Activated CD8-positive, alpha-beta memory T cell treated with anti-CD3 and anti-CD28 coated beads, Interleukin-2, amount 50 U/mL, for 1 hour (primary cell): ENCODE results near the gene NFIB.

ENCODE experiments used
- DNase-seq: peaks from one replicate; pipeline ENCODE4 v3.0.0-alpha.2; 2020; ENCODE audit errors: extremely low read depth

NFIB gene

DNA sequence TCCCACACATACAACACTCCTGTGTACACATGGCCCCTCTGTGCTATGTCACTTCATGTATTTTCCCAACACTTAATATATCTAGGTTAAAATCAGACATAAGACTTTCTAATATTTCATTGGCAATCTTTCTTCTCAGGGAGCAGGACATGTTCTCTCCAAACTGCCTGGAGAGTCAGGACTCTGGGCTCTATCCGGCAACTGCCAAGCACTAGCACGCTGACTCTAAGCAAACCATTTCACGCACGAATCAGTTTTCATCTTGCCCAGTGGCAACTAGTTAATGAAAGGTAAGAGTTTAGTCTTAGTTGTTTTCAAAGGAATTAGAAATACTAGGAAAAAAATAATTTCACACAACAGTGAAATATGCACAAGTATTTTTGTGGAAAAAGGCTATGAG lies 124.8 kb downstream of the NFIB start:
- no peak for DNase-seq

- no peak for DNase-seq
Measured at GRCh38 chr9:14188538-14188937, 125.4 kb downstream of the NFIB start.

DNA sequence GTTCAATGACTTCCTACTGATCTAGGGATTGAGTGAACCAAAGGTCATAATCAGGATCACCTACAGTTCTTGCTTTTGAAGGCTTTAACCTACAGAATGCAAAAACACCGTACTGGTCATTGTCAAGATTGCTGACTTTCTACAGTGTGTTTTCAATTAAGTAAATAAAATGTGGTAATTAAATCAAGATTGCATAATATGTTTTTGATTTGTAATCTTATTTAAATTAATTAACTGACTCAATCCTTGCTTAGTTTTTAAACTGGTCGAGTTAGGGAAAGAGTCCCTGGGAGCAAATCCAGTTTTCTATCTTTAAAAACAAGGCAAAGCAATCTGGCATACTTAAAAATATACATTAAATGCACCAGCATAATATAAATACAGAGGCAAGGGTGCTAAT lies 125.9 kb downstream of the NFIB start:
- no peak for DNase-seq

GRCh38 chr9:14186096-14186495 lies 127.8 kb downstream of the NFIB start:
- no peak for DNase-seq

DNA sequence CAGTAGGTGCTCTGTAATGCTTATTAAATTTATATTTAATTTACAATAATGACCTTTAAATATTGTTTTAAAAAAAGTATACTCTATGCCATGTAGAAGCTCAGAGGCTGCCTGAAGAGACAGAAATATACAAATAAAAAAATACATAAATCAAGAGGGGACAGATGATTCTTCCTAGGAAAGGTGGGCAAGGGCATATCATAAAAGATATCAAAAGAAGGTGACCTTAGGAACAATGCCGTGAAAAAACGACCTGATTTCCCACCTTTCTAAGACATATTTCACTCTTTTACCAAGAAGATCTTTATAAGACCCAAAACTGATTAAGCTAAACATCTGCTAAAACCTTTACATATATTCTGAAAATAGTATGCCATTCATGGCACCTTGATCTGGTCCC lies 128.9 kb downstream of the NFIB start:
- DNase-seq: no peak

- no peak for DNase-seq
Measured at GRCh38 chr9:14183001-14183400, 130.9 kb downstream of the NFIB start.

DNA sequence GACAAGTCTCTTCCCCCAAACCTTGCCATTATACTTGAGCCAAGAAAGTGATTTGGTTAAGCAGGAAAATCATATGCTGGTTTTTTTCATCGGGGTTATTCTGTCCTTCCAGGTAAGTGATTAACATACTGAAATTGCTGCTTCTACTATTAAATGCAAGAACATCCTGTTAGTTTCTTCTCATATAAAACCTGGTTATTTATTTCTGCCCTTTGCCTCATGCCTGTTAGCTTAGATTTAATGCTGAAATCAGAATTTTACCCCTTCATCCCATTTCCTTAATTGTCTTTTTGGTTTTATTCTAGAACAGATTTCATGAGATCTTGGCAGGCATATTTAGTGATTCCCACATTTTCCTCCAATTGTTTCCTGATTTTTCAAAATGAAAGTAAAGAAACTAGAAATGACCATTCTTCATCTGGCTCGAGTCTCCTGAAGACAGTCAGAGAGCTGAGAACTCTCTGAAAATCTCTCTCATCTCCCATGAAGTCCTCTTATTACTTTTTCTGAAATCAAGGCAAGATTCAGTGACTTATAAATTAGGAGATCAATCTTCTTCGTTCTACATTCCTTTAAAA lies 132.9 kb downstream of the NFIB start:
- no peak for DNase-seq

DNA sequence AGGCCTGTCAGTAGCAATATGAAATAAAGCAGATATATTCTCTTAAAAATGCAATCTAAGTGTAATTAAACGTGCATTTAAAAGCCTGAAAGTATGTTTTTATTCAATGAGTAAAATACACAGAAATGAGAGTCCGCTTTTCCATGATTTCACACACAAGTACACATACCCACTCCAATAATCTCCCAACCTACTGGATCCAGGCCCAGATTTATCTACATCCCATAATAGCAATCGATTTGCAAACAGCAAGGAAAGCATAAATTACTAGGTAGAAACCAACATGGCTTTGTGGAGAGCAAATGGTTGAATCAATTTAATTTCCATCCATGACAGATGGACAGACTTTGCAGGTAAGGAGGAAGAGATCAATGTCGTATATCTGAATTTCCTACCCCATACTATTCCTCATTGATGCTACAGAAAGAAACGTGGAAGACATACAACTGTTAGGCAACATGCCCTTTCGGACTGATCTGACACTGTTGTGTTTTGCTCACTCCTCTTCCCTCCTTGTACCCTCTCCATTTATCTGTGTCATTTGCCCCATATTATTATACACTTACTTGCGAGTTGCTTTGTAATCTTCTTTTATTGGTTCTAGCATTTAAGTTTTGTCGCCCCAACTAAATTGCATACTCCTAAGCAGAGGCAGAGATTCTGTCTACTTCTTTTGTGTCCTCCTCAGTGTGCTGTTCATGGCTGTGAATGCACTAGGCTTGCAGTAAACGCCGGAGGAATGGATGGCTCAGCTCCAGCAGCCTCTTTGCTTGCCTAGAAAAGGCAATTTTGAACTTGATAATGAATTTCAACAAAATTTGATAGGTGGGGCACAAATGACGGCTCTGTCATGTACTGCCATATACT lies 133.6 kb downstream of the NFIB start:
- DNase-seq: no peak

DNA sequence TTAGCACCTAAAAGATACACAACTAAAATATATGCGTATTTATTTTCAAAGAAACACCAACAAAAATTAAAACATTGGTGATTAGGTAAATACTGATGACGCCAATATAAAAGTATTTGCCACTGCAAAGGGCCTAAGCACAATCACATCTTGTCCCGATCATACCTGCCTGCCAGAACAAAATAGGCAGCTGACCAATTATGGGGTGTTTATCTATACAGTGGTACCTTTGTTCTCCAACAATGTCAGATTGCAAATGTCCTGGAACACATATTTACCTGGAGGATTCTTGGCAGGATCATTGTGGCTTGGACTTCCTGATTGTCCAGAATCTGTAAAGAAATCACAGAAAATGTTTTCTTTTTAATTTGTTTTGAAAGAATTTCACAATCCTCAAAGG lies 134.5 kb downstream of the NFIB start:
- no peak for DNase-seq

DNA sequence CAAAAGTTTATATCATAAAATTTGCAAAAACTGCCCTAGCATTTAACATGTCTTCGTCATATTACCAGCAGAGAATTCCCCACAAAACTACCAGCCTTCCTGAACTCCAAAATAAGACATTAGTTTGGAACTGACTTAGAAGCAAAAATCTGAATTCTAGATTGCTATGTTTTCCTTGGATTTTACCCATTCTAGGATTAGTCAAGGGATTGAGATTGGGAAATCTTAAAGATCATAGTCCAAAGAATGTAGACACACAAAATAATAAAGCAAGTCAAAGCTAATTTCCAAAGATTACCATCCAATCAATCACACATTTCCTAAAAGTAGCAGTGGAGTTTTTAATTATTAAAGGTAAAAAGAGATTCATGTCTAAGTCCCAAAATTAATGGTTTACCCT lies 138.2 kb downstream of the NFIB start:
- DNase-seq: no peak

- no peak for DNase-seq
Measured at GRCh38 chr9:14173713-14174112, 140.2 kb downstream of the NFIB start.

- no peak for DNase-seq
Measured at GRCh38 chr9:14170973-14171596, 142.9 kb downstream of the NFIB start.

DNA sequence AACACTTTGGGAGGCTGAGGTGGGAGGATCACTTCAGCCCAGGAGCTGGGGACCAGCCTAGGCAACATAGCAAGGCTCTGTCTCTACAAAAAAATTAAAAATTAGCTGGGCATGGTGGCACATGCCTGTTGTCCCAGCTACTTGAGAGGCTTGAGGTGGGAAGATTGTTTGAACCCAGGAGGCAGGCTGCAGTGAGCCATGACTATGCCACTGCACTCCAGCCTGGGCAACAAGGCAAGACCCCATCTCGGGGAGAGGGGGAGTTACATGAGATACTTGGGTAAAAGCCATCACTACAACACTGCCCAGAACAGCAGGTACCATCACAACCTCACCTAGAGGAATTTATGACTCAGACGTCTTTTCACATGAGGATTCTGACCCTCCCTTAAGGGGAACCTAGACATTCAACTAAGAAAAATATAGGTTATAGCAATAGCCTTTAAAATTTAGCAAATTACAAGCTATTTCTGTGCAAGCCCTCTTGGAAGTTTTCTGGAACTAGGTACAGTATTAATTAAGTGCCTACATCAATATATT lies 143.5 kb downstream of the NFIB start:
- no peak for DNase-seq

DNA sequence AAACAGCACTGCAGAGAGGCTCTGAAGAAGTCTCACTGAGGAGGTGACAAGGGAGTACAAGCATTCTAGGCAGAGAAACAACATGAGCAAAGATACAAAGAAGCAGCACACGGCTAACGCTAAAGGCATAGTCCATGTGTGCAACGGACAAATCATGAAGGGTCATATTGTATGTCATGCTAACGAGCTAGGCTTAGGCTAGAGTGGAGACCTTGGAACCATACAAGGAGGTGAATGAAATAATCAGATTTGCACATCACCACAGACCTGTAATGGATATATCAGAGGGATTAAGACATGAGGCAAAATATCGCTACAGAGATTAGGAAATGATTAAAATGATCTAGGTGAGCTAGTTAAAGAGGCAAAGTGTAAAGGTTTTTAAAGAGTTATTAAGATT lies 145.6 kb downstream of the NFIB start:
- DNase-seq: no peak

- no peak for DNase-seq
Measured at GRCh38 chr9:14165376-14166035, 148.4 kb downstream of the NFIB start.

GRCh38 chr9:14164908-14165307 lies 149.0 kb downstream of the NFIB start:
- DNase-seq: no peak

DNA sequence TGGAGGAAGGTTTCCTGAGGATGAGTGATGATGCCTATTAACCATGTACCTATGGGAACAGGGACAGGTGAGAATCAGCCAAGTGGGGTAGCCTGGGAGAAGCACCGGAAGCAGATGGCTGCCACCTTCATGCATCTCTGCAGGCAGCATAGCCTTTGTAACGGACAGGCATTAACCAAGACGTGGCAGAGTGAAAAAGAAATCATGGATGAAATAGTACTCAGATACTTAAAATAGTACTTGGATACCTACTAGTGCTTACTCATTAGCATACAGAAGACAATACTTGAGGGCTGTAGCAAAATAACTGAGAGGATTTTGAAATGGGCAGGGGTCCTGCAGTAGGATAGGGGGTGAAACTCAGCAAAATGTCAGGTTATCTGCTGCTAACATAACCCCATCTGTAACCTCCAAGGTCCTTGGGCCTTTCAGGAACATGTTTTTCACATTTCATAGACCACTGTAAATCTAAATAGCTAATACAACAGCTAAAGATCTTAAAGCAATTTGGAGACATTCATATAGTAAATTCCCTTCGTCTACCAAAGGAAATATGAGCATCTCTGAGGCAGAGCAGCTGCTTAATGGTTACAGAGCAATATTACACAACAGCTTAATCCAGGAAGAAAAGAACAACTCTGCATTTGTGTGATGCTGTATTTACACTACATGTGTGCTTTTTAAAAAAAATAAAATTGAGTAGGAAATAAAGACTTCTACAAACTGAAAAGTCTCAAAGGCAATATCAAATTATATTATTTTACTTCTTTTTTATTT lies 154.3 kb downstream of the NFIB start:
- no peak for DNase-seq

DNA sequence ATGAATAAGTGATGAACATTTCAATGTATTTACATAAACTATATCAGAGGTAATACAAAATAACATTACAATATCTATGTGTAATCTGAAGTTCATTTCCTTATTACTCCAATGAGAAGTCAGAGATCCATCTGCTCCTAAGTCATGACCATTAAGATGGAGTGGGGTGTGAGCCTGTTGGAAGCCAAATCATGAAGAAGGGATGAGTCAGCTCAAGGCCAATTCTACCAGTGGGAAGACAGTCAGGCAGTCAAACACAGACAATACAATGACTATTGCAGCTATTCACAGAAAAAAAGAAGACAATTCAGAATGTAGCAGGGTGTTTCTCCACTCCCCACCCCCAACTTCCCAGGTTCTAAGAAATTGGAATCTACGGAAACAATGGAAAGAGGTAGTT lies 155.0 kb downstream of the NFIB start:
- no peak for DNase-seq

DNA sequence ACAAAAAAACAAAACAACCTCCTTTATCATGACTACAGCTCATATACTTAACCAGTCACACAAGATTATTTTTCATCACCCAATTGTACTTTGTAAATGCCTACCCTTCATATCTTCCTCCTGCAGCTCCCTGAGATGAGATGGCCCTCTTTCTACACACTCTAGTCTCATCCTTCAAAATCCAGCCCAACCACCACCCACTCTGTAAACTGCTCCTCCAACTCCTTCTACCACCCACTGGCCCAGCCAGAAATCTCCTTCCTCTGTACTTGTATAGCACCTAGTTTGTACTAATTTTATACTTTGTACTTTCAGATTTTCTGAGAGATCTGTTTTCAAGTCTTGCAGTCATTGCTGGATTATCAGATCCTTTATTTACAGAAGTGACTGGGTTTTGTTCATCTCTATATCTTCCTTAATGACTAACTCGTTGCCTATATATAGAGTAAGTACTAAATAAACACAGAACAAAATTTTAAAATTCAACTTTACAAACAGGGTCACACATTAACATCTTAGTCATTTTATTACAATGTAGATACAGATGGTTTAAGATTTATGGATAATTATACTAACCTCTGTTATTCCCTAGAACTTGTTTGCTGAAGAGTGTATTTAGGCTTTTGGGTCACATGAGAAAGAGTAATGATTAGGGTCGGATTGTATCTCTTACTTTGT lies 155.7 kb downstream of the NFIB start:
- DNase-seq: no peak

DNA sequence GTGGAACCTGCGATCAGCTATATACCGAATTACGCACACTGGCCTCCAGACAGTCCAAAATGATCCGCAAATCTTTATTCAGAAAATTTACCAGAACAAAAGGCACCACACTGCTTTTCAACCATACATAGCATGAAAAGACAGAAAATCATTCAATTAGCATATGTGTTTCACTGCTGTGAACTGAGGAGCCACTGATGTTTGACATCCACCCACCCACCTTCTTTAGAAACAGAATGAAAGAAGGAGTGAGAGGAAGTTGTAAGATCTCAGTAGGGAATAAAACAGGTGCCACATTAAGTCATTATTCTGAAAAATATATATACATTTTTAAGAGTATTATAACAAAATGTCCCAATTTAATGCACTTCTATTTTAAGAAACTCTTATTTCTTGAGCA lies 156.8 kb downstream of the NFIB start:
- DNase-seq: no peak

DNA sequence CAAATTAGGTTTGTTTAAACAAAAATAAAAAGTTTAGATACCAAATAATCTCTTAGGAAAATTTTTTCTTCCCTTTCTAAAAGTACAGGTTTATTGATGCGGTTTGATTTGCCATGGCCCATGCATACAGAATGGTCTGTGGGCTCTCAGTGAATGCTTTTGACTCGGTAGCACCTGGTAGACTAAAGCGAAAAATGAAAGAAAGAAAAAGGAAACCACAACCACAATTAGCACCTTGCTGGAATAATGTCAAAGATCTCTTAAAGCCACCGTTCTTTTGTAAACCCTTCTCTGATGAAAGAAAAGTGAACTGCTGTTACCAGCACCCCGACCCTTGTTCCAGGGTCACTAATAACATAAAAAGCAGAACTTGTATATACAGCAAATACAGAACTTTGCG lies 157.9 kb downstream of the NFIB start:
- no peak for DNase-seq
